Measurements from ENCODE around the gene BTG4.

Gene BTG4

GRCh38 chr11:111512296-111513239 lies at the start of gene BTG4:
BTG4 (minus strand) TSS chr11:111512386; CDS start chr11:111498776, 13,610 bp downstream.
- H3K4me3 ChIP-seq (ENCODE audit: low read depth, low read length), result no peak within 1 kb of the TSS
- DNase-seq (ENCODE audit: low read depth), result no peak
- TF ChIP-seq CTCF (IDR thresholded peaks at IDR 0.05; ENCODE audit: control insufficient read depth, extremely low read depth, insufficient read depth), result no peak

- no peak for DNase-seq (ENCODE audit: low read depth)
- no peak for TF ChIP-seq CTCF (IDR thresholded peaks at IDR 0.05; ENCODE audit: control insufficient read depth, extremely low read depth, insufficient read depth)
- H3K4me3 ChIP-seq (ENCODE audit: low read depth, low read length), result no peak overlapping the region
Observed at GRCh38 chr11:111561791-111562325, 49.7 kb upstream of the BTG4 start.

- TF ChIP-seq CTCF (IDR thresholded peaks at IDR 0.05; ENCODE audit: control insufficient read depth, extremely low read depth, insufficient read depth), result no peak
- H3K4me3 ChIP-seq (ENCODE audit: low read depth, low read length), result no peak overlapping the region
- no peak for DNase-seq (ENCODE audit: low read depth)
Observed at GRCh38 chr11:111561306-111561705, 49.1 kb upstream of the BTG4 start.

GRCh38 chr11:111560800-111561199 lies 48.6 kb upstream of the BTG4 start:
- DNase-seq (ENCODE audit: low read depth), result no peak
- no peak overlapping the region for H3K4me3 ChIP-seq (ENCODE audit: low read depth, low read length)
- TF ChIP-seq CTCF (IDR thresholded peaks at IDR 0.05; ENCODE audit: control insufficient read depth, extremely low read depth, insufficient read depth), result no peak

- DNase-seq (ENCODE audit: low read depth), result no peak
- no peak for TF ChIP-seq CTCF (IDR thresholded peaks at IDR 0.05; ENCODE audit: control insufficient read depth, extremely low read depth, insufficient read depth)
- no peak overlapping the region for H3K4me3 ChIP-seq (ENCODE audit: low read depth, low read length)
Observed at GRCh38 chr11:111559800-111560464, 47.7 kb upstream of the BTG4 start.

- no peak overlapping the region for H3K4me3 ChIP-seq (ENCODE audit: low read depth, low read length)
- DNase-seq (ENCODE audit: low read depth), result no peak
Observed at GRCh38 chr11:111557425-111558111, 45.4 kb upstream of the BTG4 start.

More at GRCh38 chr11:111557425-111558111, 45.4 kb upstream of the BTG4 start:
- TF ChIP-seq CTCF (IDR thresholded peaks at IDR 0.05; ENCODE audit: control insufficient read depth, extremely low read depth, insufficient read depth), result no peak

Measured in LNCaP clone FGC (cell line).